Right lobe of liver (tissue), 6 donors: ENCODE measurements around the gene NKAIN2. TPM values are rescaled to one million over a fixed set of nuclear protein-coding genes. Genes with fewer than 3 reads are reported as not detected.

ENCODE experiments used
- ATAC-seq, 4 donors: fragments of 200-7000 bp; cut with Tn5 transposase; one replicate each; pipeline ENCODE4 v1.9.1; 2020; ENCODE audit warnings: mild to moderate bottlenecking in 4 of 4, moderate library complexity in 4 of 4
- DNase-seq, 3 donors: peaks; one replicate each; pipeline ENCODE4 v3.0.0-alpha.2; 2020
- H3K27ac ChIP-seq, 3 donors: fragments of 200-600 bp; one replicate each; pipeline ENCODE4 v1.8.0; 2022
- H3K27me3 ChIP-seq, 2 donors: fragments of 200-600 bp; one replicate each; pipeline ENCODE4 v1.8.0; 2022
- H3K36me3 ChIP-seq, 4 donors: fragments of 200-600 bp; sonication (generic) in 1 of 4; one replicate each; pipeline versions ENCODE4 v1.5.1 to v1.8.0; 2017 to 2022; ENCODE audit warnings: control low read depth in 1 of 4
- H3K4me1 ChIP-seq, 4 donors: fragments of 200-600 bp; sonication (generic) in 1 of 4; one replicate each; pipeline versions ENCODE4 v1.5.1 to v1.8.0; 2017 to 2022; ENCODE audit warnings: control low read depth in 1 of 4
- H3K4me3 ChIP-seq, 3 donors: fragments of 200-600 bp; one replicate each; pipeline ENCODE4 v1.8.0; 2022
- H3K9me3 ChIP-seq, 4 donors: fragments of 200-600 bp; sonication (generic) in 1 of 4; one replicate each; pipeline versions ENCODE4 v1.5.1 to v1.8.0; 2017 to 2022; ENCODE audit warnings: control low read depth in 1 of 4
- CTCF ChIP-seq, 4 donors: fragments of 200-600 bp in 3 of 4; fragments of 450-650 bp in 1 of 4; IDR thresholded peaks; one replicate each; pipeline versions ENCODE4 v1.5.1 to v1.8.0; 2016 to 2022; ENCODE audit warnings: antibody characterized with exemption in 4 of 4, mild to moderate bottlenecking in 2 of 4
- POLR2A ChIP-seq: fragments of 450-650 bp; IDR thresholded peaks from one replicate; pipeline ENCODE4 v1.6.1; 2017; ENCODE audit warnings: antibody characterized with exemption, mild to moderate bottlenecking
- whole genome bisulfite sequencing: methylation state at CpG from one replicate; pipeline ENCODE4 v1.1.6; 2018; ENCODE audit warnings: low coverage, low lambda C conversion rate; ENCODE audit not compliant: insufficient coverage; ENCODE audit errors: missing lambda C conversion rate; 5-methylcytosine and 5-hydroxymethylcytosine counted together
- intact Hi-C, 2 donors: fragments of 100-400 bp; cut with DNase I; formaldehyde crosslinking; loops; one replicate each; pipeline versions ENCODE4 v1.11.2 to v1.14.1; 2022
- total RNA-seq, 6 experiments: library from RNA; depleted of rRNA in 2 of 6; stranded (reverse); fragments of >200 nt in 2 of 6; fragmentation: NEBNext Ultra II Directional in 3 of 6; extraction: Animal tissue kit (Norgen Biotek cat#: 25700) in 3 of 6; gene quantifications; one replicate each; pipeline versions ENCODE4 v1.1.0 to v1.2.4, GENCODE V29; 2016 to 2023
- donor health status: DM: no; HTN: yes; CAD: no.
- donor health status: DM: no; HTN: no; CAD: no.
- donor health status: DM: no; HTN: no; CAD: no.
- donor health status: DM: no; HTN: yes; CAD: no.
- donor health status: DM: no; HTN: yes; CAD: no.

The NKAIN2 gene
- total RNA-seq, 6 experiments from 2014 or later: 0.16 to 0.28 TPM; not detected in 4

- H3K27me3 ChIP-seq: no peaks in the 10 kb centered on the region
- no peaks in the 10 kb centered on the region for H3K9me3 ChIP-seq
- no peaks in the 10 kb centered on the region for H3K36me3 ChIP-seq
- ATAC-seq (no peak), DNase-seq (no peak)
- no peak overlapping the region for H3K27ac ChIP-seq
- intact Hi-C loops: no loop called here
- no peak overlapping the region for H3K4me3 ChIP-seq
- TF ChIP-seq POLR2A (no peak), CTCF (IDR thresholded peaks at IDR 0.05) (no peak)
- WGBS: 79% methylated on average over 2 of the region's 2 CpGs
- H3K4me1 ChIP-seq: no peaks in the 10 kb centered on the region
Measured at GRCh38 chr6:124132256-124132655, 328.6 kb downstream of the NKAIN2 start.

- H3K36me3 ChIP-seq: no peaks in the 10 kb centered on the region
- no peaks in the 10 kb centered on the region for H3K27me3 ChIP-seq
- no peaks in the 10 kb centered on the region for H3K9me3 ChIP-seq
- H3K27ac ChIP-seq: no peak overlapping the region
- ATAC-seq: no peak
- DNase-seq: no peak
- no peak for TF ChIP-seq POLR2A
- no peak for TF ChIP-seq CTCF (IDR thresholded peaks at IDR 0.05)
- WGBS: 47% methylated on average over 2 of the region's 2 CpGs
- no peak overlapping the region for H3K4me3 ChIP-seq
- intact Hi-C loops: no loop called here
- H3K4me1 ChIP-seq: no peaks in the 10 kb centered on the region
Measured at GRCh38 chr6:124142852-124143251, 339.2 kb downstream of the NKAIN2 start.

- ATAC-seq (no peak), DNase-seq (no peak)
- TF ChIP-seq CTCF (IDR thresholded peaks at IDR 0.05) (no peak), POLR2A (no peak)
- H3K27me3 ChIP-seq: no peaks in the 10 kb centered on the region
- H3K4me3 ChIP-seq: no peak overlapping the region
- H3K36me3 ChIP-seq: no peaks in the 10 kb centered on the region
- intact Hi-C loops: no loop called here
- no peaks in the 10 kb centered on the region for H3K9me3 ChIP-seq
- H3K4me1 ChIP-seq: no peaks in the 10 kb centered on the region
- no peak overlapping the region for H3K27ac ChIP-seq
Measured at GRCh38 chr6:124143435-124143834, 339.8 kb downstream of the NKAIN2 start.

GRCh38 chr6:124147621-124148020, 344.0 kb downstream of the NKAIN2 start:
- intact Hi-C loops: no loop called here
- no peak overlapping the region for H3K27ac ChIP-seq
- TF ChIP-seq POLR2A (no peak), CTCF (IDR thresholded peaks at IDR 0.05) (no peak)
- no peak for DNase-seq
- H3K27me3 ChIP-seq: no peaks in the 10 kb centered on the region
- 21% methylated on average over 5 of the region's 5 CpGs for WGBS
- H3K36me3 ChIP-seq: no peaks in the 10 kb centered on the region
- H3K4me3 ChIP-seq: no peak overlapping the region
- no peaks in the 10 kb centered on the region for H3K4me1 ChIP-seq
- no peaks in the 10 kb centered on the region for H3K9me3 ChIP-seq
- no peak for ATAC-seq
